ENCODE measurements around the gene ADAMTSL3. TPM values are rescaled to one million over a fixed set of nuclear protein-coding genes. Genes with fewer than 3 reads are reported as not detected.

Gene ADAMTSL3
- polyA plus RNA-seq, 1 donor from 2014 or later: 0.51 TPM

- Histone ChIP-seq H3K9ac (ENCODE audit: low read length) (no peak overlapping the region), H3K79me2 (replicated peaks; ENCODE audit: insufficient read depth, low read length) (no peaks in the 10 kb centered on the region), H3K27me3 (ENCODE audit: insufficient read depth, low read depth, low read length) (no peaks in the 10 kb centered on the region), H3K27ac (ENCODE audit: low read length) (no peak overlapping the region), H3K36me3 (ENCODE audit: insufficient read depth, low read length) (no peaks in the 10 kb centered on the region), H3K9me3 (ENCODE audit: low read length) (no peaks in the 10 kb centered on the region), H3F3A (ENCODE audit: insufficient read depth, low read length, poor library complexity, severe bottlenecking) (no peaks in the 10 kb centered on the region), H3K9me2 (ENCODE audit: insufficient read depth, low read length) (no peaks in the 10 kb centered on the region), H4K20me1 (ENCODE audit: insufficient read depth) (no peaks in the 10 kb centered on the region), H3K4me2 (ENCODE audit: low read length) (no peak overlapping the region), H2AFZ (ENCODE audit: low read depth, low read length) (no peak overlapping the region), H3K4me3 (ENCODE audit: low read length) (no peak overlapping the region)
- TF ChIP-seq EP300 (conservative IDR thresholded peaks at IDR 0.05; ENCODE audit: poor library complexity, severe bottlenecking) (no peak), RAD21 (conservative IDR thresholded peaks at IDR 0.05) (no peak), POLR2AphosphoS5 (IDR thresholded peaks at IDR 0.05) (no peak), MXI1 (conservative IDR thresholded peaks at IDR 0.05; ENCODE audit: poor library complexity, severe bottlenecking) (no peak), SMC3 (conservative IDR thresholded peaks at IDR 0.05; ENCODE audit: poor library complexity) (no peak), REST (IDR thresholded peaks at IDR 0.05; ENCODE audit: borderline replicate concordance) (no peak), TAF1 (IDR thresholded peaks at IDR 0.05; ENCODE audit: low read depth) (no peak)
Measured at GRCh38 chr15:83690676-83691075, 36.8 kb downstream of the ADAMTSL3 start.

- Histone ChIP-seq H3K9me2 (ENCODE audit: insufficient read depth, low read length) (no peaks in the 10 kb centered on the region), H3K4me2 (ENCODE audit: low read length) (no peak overlapping the region), H3K79me2 (replicated peaks; ENCODE audit: insufficient read depth, low read length) (no peaks in the 10 kb centered on the region), H3K9me3 (ENCODE audit: low read length) (no peaks in the 10 kb centered on the region), H2AFZ (ENCODE audit: low read depth, low read length) (no peak overlapping the region), H3K36me3 (ENCODE audit: insufficient read depth, low read length) (no peaks in the 10 kb centered on the region), H4K20me1 (ENCODE audit: insufficient read depth) (no peaks in the 10 kb centered on the region), H3F3A (ENCODE audit: insufficient read depth, low read length, poor library complexity, severe bottlenecking) (no peaks in the 10 kb centered on the region), H3K4me3 (ENCODE audit: low read length) (no peak overlapping the region), H3K9ac (ENCODE audit: low read length) (no peak overlapping the region), H3K27ac (ENCODE audit: low read length) (no peak overlapping the region), H3K27me3 (ENCODE audit: insufficient read depth, low read depth, low read length) (no peaks in the 10 kb centered on the region)
- TF ChIP-seq RAD21 (conservative IDR thresholded peaks at IDR 0.05) (no peak), EP300 (conservative IDR thresholded peaks at IDR 0.05; ENCODE audit: poor library complexity, severe bottlenecking) (no peak), REST (IDR thresholded peaks at IDR 0.05; ENCODE audit: borderline replicate concordance) (no peak), TAF1 (IDR thresholded peaks at IDR 0.05; ENCODE audit: low read depth) (no peak), CTCF (IDR thresholded peaks at IDR 0.05; ENCODE audit: poor library complexity, severe bottlenecking) (no peak), POLR2AphosphoS5 (IDR thresholded peaks at IDR 0.05) (no peak), EZH2 (IDR thresholded peaks at IDR 0.05; ENCODE audit: borderline replicate concordance, insufficient read depth, low read length, poor library complexity, severe bottlenecking) (no peak), SMC3 (conservative IDR thresholded peaks at IDR 0.05; ENCODE audit: poor library complexity) (no peak), MXI1 (conservative IDR thresholded peaks at IDR 0.05; ENCODE audit: poor library complexity, severe bottlenecking) (no peak)
Measured at GRCh38 chr15:83692746-83693581, 39.0 kb downstream of the ADAMTSL3 start.

Data from neural cell (in vitro differentiated cells).